Measurements from ENCODE around the gene LBHD2. TPM values are rescaled to one million over a fixed set of nuclear protein-coding genes. Genes with fewer than 3 reads are reported as not detected.

The LBHD2 gene
- total and polyA plus RNA-seq, 2 donors (not counting 1 experiment from before 2014, with no cell fraction given) = not detected

DNA sequence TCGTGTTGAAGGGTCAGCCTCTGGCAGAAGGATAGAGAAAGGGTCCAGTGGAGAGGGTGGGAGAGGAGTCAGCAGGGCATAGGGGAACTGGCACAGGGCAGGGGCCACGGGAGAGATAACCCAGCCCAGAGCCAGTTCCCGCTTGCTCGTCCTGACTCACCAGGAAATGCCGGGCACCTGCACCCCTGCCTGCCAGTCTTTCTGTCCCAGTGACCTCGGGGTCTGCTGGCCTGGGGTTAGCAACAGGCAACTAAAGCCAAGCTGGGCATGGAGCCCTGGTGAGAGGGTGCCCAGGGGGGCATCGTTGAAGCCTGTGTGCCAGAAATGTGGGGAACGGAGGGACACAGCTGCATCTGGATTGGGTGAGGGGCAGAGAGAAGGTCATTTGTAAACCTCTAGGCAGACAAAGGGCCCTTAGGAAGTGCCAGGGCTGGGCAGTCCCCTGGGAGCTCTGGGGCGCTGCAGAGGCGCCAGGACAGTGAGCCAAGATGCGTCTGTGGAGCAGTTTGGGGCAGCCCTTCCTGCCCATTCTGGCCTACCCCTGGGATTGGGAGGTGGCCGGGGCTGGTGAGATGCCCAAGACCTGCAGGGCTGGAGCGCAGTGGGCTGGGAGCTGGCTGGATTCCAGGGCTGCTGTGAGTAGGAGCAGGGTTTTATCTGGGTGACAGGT, 44.8 kb downstream of the LBHD2 start:
- intact Hi-C loops (cut with micrococcal nuclease) = no loop called here
- no peak for DNase-seq
- H3K27me3 Mint-ChIP-seq = peaks cover 8% of the 10 kb centered on the region
- Histone ChIP-seq H3K4me3 (ENCODE audit: control extremely low read depth in 1 of 5, extremely low read depth in 1 of 5, insufficient read depth in 1 of 5, low read depth in 2 of 5, low read length in 4 of 5) (no peak overlapping the region), H3K4me2 (replicated peaks; ENCODE audit: low read depth, low read length, poor library complexity, severe bottlenecking) (no peak overlapping the region), H2AFZ (ENCODE audit: insufficient read depth, low read depth, low read length, poor library complexity, severe bottlenecking) (no peak overlapping the region), H3K9ac (ENCODE audit: low read length) (no peak overlapping the region), H3K27ac (ENCODE audit: low read length in 2 of 2) (no peak overlapping the region), H3K9me3 (ENCODE audit: control extremely low read depth in 1 of 3, control insufficient read depth in 2 of 3, insufficient read depth in 1 of 3, low read length in 2 of 3) (peaks cover 0 to 10% (median 0%) of the 10 kb centered on the region in 3 donors), H3K4me1 (ENCODE audit: control insufficient read depth in 2 of 2, insufficient read depth in 2 of 2, low read length in 2 of 2) (peaks cover 5 to 6% of the 10 kb centered on the region in 2 donors), H3K36me3 (replicated peaks in 1 of 2; ENCODE audit: control extremely low read depth in 1 of 2, control insufficient read depth in 1 of 2, extremely low read depth in 1 of 2, insufficient read depth in 2 of 2, low read length in 1 of 2) (no peaks in the 10 kb centered on the region), H3K27me3 (replicated peaks in 1 of 4; ENCODE audit: control extremely low read depth in 1 of 4, control insufficient read depth in 3 of 4, insufficient read depth in 4 of 4, low read length in 3 of 4) (peaks cover 0 to 13% (median 8%) of the 10 kb centered on the region in 4 experiments), H3K79me2 (ENCODE audit: control insufficient read depth, insufficient read depth, low read length) (no peaks in the 10 kb centered on the region), H4K20me1 (ENCODE audit: control insufficient read depth, insufficient read depth, low read length, poor library complexity, severe bottlenecking) (no peaks in the 10 kb centered on the region)
- CTCF ChIA-PET = no interaction called here
- TF ChIP-seq EZH2 (IDR thresholded peaks at IDR 0.05; ENCODE audit: borderline replicate concordance, insufficient read depth, low read depth, low read length, poor library complexity, severe bottlenecking) (no peak), CTCF (IDR thresholded peaks at IDR 0.05) (no peak)
- no peak overlapping the region for H3K27ac Mint-ChIP-seq
- POLR2A ChIA-PET = no interaction called here
- H3K4me1 Mint-ChIP-seq = peaks cover 6% of the 10 kb centered on the region
- WGBS (ENCODE audit: insufficient coverage) = 82% methylated on average over 13 of the region's 13 CpGs
- no peak for ATAC-seq (ENCODE audit: low read depth)
- no peak overlapping the region for H3K4me3 Mint-ChIP-seq
- H3K9me3 Mint-ChIP-seq (ENCODE audit: insufficient read depth) = no peaks in the 10 kb centered on the region

DNA sequence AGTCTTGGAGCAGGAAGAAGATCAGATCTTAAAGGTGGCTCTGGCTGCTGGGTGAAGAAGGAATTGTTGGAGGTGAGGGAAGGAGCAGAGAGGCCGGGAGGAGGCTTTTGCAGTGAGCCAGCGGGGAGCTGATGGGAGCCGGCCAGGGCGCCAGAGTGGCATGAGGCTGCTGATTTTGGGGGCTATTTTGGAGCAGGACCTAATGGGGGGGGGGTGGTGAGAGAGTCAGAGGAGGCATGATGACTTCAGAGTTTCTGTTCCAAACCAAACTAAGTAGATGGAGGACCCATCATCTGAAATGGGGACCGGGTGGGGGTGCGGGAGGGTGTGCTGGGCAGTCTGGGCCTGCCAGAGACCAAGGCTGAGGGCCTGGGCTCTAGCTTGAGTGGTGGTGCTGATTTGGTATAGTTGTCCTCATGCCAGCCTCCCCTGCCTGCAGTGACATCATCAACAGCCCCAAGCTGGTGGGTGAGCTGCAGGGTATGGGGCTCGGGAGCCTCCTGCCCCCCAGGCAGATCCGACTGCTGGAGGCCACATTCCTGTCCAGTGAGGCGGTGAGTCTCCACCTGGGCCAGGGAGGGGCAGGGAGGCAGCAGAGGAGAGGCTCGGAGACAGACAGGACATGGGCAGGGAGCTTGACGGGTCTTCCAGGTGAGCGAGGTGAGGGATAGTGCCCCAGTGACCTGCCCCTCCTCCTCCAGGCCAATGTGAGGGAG, 45.4 kb downstream of the LBHD2 start:
- H3K27me3 ChIP-seq (replicated peaks in 1 of 4; ENCODE audit: control extremely low read depth in 1 of 4, control insufficient read depth in 3 of 4, insufficient read depth in 4 of 4, low read length in 3 of 4) = peaks cover 0 to 7% (median 2%) of the 10 kb centered on the region in 4 experiments
- POLR2A ChIA-PET = no interaction called here
- H3K9me3 ChIP-seq (ENCODE audit: control extremely low read depth in 1 of 3, control insufficient read depth in 2 of 3, insufficient read depth in 1 of 3, low read length in 2 of 3) = peaks cover 0 to 6% (median 0%) of the 10 kb centered on the region in 3 donors
- no peaks in the 10 kb centered on the region for H3K4me1 ChIP-seq (ENCODE audit: control insufficient read depth in 2 of 2, insufficient read depth in 2 of 2, low read length in 2 of 2)
- Mint-ChIP-seq H3K9me3 (ENCODE audit: insufficient read depth) (no peaks in the 10 kb centered on the region), H3K27ac (no peak overlapping the region), H3K4me1 (peaks cover under 1% of the 10 kb centered on the region), H3K27me3 (peaks cover 3% of the 10 kb centered on the region), H3K4me3 (no peak overlapping the region)
- intact Hi-C loops (cut with micrococcal nuclease) = no loop called here
- TF ChIP-seq CTCF (IDR thresholded peaks at IDR 0.05) (no peak), EZH2 (IDR thresholded peaks at IDR 0.05; ENCODE audit: borderline replicate concordance, insufficient read depth, low read depth, low read length, poor library complexity, severe bottlenecking) (no peak)
- H3K4me3 ChIP-seq (ENCODE audit: control extremely low read depth in 1 of 5, extremely low read depth in 1 of 5, insufficient read depth in 1 of 5, low read depth in 2 of 5, low read length in 4 of 5) = no peak overlapping the region
- ATAC-seq (ENCODE audit: low read depth) = no peak
- DNase-seq = no peak
- no peaks in the 10 kb centered on the region for H3K36me3 ChIP-seq (replicated peaks in 1 of 2; ENCODE audit: control extremely low read depth in 1 of 2, control insufficient read depth in 1 of 2, extremely low read depth in 1 of 2, insufficient read depth in 2 of 2, low read length in 1 of 2)
- WGBS (ENCODE audit: insufficient coverage) = 96% methylated on average over 12 of the region's 12 CpGs
- H4K20me1 ChIP-seq (ENCODE audit: control insufficient read depth, insufficient read depth, low read length, poor library complexity, severe bottlenecking) = no peaks in the 10 kb centered on the region
- no peak overlapping the region for H2AFZ ChIP-seq (ENCODE audit: insufficient read depth, low read depth, low read length, poor library complexity, severe bottlenecking)
- no peaks in the 10 kb centered on the region for H3K79me2 ChIP-seq (ENCODE audit: control insufficient read depth, insufficient read depth, low read length)
- CTCF ChIA-PET = interaction anchor here (1.9 kb wide), 1 partner anchor 24 kb away, joined by 8 read pairs; no protein-coding TSS in a partner anchor
- H3K4me2 ChIP-seq (replicated peaks; ENCODE audit: low read depth, low read length, poor library complexity, severe bottlenecking) = no peak overlapping the region
- H3K9ac ChIP-seq (ENCODE audit: low read length) = no peak overlapping the region
- no peak overlapping the region for H3K27ac ChIP-seq (ENCODE audit: low read length in 2 of 2)
